IMR-90 (cell line): ENCODE data around the gene MAMLD1. TPM values are rescaled to one million over a fixed set of nuclear protein-coding genes. Genes with fewer than 3 reads are reported as not detected.

Experiments
- ATAC-seq: fragments of 200-7000 bp; cut with Tn5 transposase; 2 replicates; pipeline ENCODE4 v1.9.1; 2020; ENCODE audit warnings: low read depth, mild to moderate bottlenecking, moderate library complexity
- BruUV-seq: library from RNA; stranded (reverse); fragments of 400-500 nt; replicated peaks from 2 replicates; lab custom pipeline; 2021; lab: Mats Ljungman, UMichigan
- CTCF ChIA-PET: fragments of 300-600 bp; formaldehyde crosslinking; extraction: SDS; loops from one replicate; lab custom pipeline; 2021; ENCODE audit warnings: antibody characterized with exemption; lab: Yijun Ruan, JAX
- POLR2A ChIA-PET: fragments of 300-600 bp; sonication (Branson Sonifier 250); formaldehyde crosslinking; loops from one replicate; lab custom pipeline; 2022; ENCODE audit warnings: antibody characterized with exemption; ENCODE audit not compliant: unreplicated experiment; lab: Charles Lee
- DNase-seq: peaks from one replicate; pipeline ENCODE4 v3.0.0; 2013
- H2AFZ ChIP-seq: replicated peaks from 2 replicates; pipeline ENCODE3; 2013; ENCODE audit warnings: low read length, mild to moderate bottlenecking; ENCODE audit not compliant: poor library complexity
- H2AK5ac ChIP-seq: 2 replicates; pipeline ENCODE4 v1.6.1; 2013; ENCODE audit warnings: low read depth, low read length, inconsistent platforms
- H2AK9ac ChIP-seq: replicated peaks from 2 replicates; pipeline ENCODE3; 2013; ENCODE audit warnings: mild to moderate bottlenecking, low read depth, low read length, moderate library complexity; ENCODE audit not compliant: poor library complexity
- H2BK120ac ChIP-seq: 2 replicates; pipeline ENCODE4 v1.6.1; 2013; ENCODE audit warnings: low read depth, low read length, inconsistent platforms
- H2BK15ac ChIP-seq: 3 replicates; pipeline ENCODE4 v1.6.1; 2013; ENCODE audit warnings: low read depth, low read length, inconsistent platforms
- H2BK20ac ChIP-seq: 2 replicates; pipeline ENCODE4 v1.6.1; 2013; ENCODE audit warnings: low read depth, mild to moderate bottlenecking, inconsistent platforms, low read length, moderate library complexity
- H2BK5ac ChIP-seq: 2 replicates; pipeline ENCODE4 v1.6.1; 2013; ENCODE audit warnings: mild to moderate bottlenecking, low read depth, low read length, inconsistent platforms; ENCODE audit not compliant: poor library complexity, severe bottlenecking
- H3K14ac ChIP-seq: replicated peaks from 2 replicates; pipeline ENCODE4 v1.6.1; 2013; ENCODE audit warnings: low read depth, low read length, inconsistent platforms
- H3K18ac ChIP-seq: 2 replicates; pipeline ENCODE4 v1.6.1; 2013; ENCODE audit warnings: low read depth, low read length, control low read depth
- H3K23ac ChIP-seq: 2 replicates; pipeline ENCODE4 v1.6.1; 2013; ENCODE audit warnings: low read depth, low read length, inconsistent platforms
- H3K27ac ChIP-seq: 2 replicates; pipeline ENCODE4 v1.5.1; 2013; ENCODE audit warnings: mild to moderate bottlenecking, control low read depth, low read length; ENCODE audit not compliant: insufficient read depth
- H3K27me3 ChIP-seq: 2 replicates; pipeline ENCODE4 v1.6.1; 2013; ENCODE audit warnings: low read length; ENCODE audit not compliant: control insufficient read depth, insufficient read depth
- H3K36me3 ChIP-seq: 2 replicates; pipeline ENCODE4 v1.6.1; 2013; ENCODE audit warnings: low read length, mixed read lengths; ENCODE audit not compliant: control insufficient read depth, insufficient read depth
- H3K4ac ChIP-seq: 2 replicates; pipeline ENCODE4 v1.6.1; 2013; ENCODE audit warnings: low read depth, low read length, inconsistent platforms
- H3K4me1 ChIP-seq: 2 replicates; pipeline ENCODE4 v1.6.1; 2013; ENCODE audit warnings: low read length, mixed read lengths; ENCODE audit not compliant: control insufficient read depth, insufficient read depth
- H3K4me2 ChIP-seq: 2 replicates; pipeline ENCODE4 v1.6.1; 2013; ENCODE audit warnings: low read depth, mild to moderate bottlenecking, control low read depth, low read length, moderate library complexity
- H3K4me3 ChIP-seq: 2 replicates; pipeline ENCODE4 v1.5.1; 2013; ENCODE audit warnings: low read depth, mild to moderate bottlenecking, control low read depth, low read length, moderate library complexity; ENCODE audit not compliant: insufficient read depth
- H3K56ac ChIP-seq: 2 replicates; pipeline ENCODE4 v1.6.1; 2013; ENCODE audit warnings: low read length, inconsistent platforms; ENCODE audit not compliant: insufficient read depth; ENCODE audit errors: extremely low read depth
- H3K79me1 ChIP-seq, 2 experiments: 2 replicates each; pipeline ENCODE4 v1.6.1; 2013; ENCODE audit warnings: low read length in 2 of 2, inconsistent platforms in 1 of 2, low read depth in 1 of 2
- H3K9ac ChIP-seq: 2 replicates; pipeline ENCODE4 v1.6.1; 2013; ENCODE audit warnings: low read depth, low read length, control low read depth
- H3K9me1 ChIP-seq: 2 replicates; pipeline ENCODE4 v1.6.1; 2013; ENCODE audit warnings: low read length, inconsistent platforms; ENCODE audit not compliant: insufficient read depth
- H3K9me3 ChIP-seq: 2 replicates; pipeline ENCODE4 v1.6.1; 2013; ENCODE audit warnings: low read length; ENCODE audit not compliant: control insufficient read depth, insufficient read depth
- H4K20me1 ChIP-seq: 2 replicates; pipeline ENCODE4 v1.6.1; 2013; ENCODE audit warnings: low read length, inconsistent platforms; ENCODE audit not compliant: insufficient read depth
- H4K5ac ChIP-seq: 2 replicates; pipeline ENCODE4 v1.6.1; 2013; ENCODE audit warnings: mild to moderate bottlenecking, low read depth, low read length, control low read depth
- H4K8ac ChIP-seq, 2 experiments: 2 replicates each; pipeline ENCODE4 v1.6.1; 2013; ENCODE audit warnings: low read depth in 2 of 2, low read length in 2 of 2, control low read depth in 1 of 2, inconsistent platforms in 1 of 2
- H4K91ac ChIP-seq: 2 replicates; pipeline ENCODE4 v1.6.1; 2013; ENCODE audit warnings: low read depth, low read length, inconsistent platforms; ENCODE audit not compliant: insufficient read depth
- BHLHE40 ChIP-seq: fragments of 150-350 bp; IDR thresholded peaks from 2 replicates; pipeline ENCODE4 v1.6.1; 2016; ENCODE audit warnings: mild to moderate bottlenecking, low read depth, low read length
- CEBPB ChIP-seq: IDR thresholded peaks from 2 replicates; pipeline ENCODE4 v1.6.1; 2012; ENCODE audit warnings: low read depth, low read length, improper control_type of control experiment
- FOS ChIP-seq: fragments of 150-350 bp; IDR thresholded peaks from 2 replicates; pipeline ENCODE4 v1.6.1; 2016; ENCODE audit warnings: low read depth, low read length
- MAFK ChIP-seq: IDR thresholded peaks from 2 replicates; pipeline ENCODE4 v1.6.1; 2012; ENCODE audit warnings: low read depth, low read length, improper control_type of control experiment
- MAZ ChIP-seq: IDR thresholded peaks from 2 replicates; pipeline ENCODE4 v1.6.1; 2012; ENCODE audit warnings: low read depth, mild to moderate bottlenecking, low read length, improper control_type of control experiment, moderate library complexity, borderline replicate concordance
- MXI1 ChIP-seq: IDR thresholded peaks from 2 replicates; pipeline ENCODE4 v1.6.1; 2012; ENCODE audit warnings: low read depth, mild to moderate bottlenecking, low read length, moderate library complexity, borderline replicate concordance
- NFE2L2 ChIP-seq: fragments of 150-350 bp; IDR thresholded peaks from 2 replicates; pipeline ENCODE4 v1.6.1; 2016; ENCODE audit warnings: low read depth, mild to moderate bottlenecking, low read length
- POLR2A ChIP-seq: IDR thresholded peaks from 2 replicates; pipeline ENCODE4 v1.6.1; 2012; ENCODE audit warnings: mild to moderate bottlenecking, low read depth, low read length
- RAD21 ChIP-seq: IDR thresholded peaks from 2 replicates; pipeline ENCODE4 v1.6.1; 2012; ENCODE audit warnings: low read length, improper control_type of control experiment
- RCOR1 ChIP-seq: IDR thresholded peaks from 2 replicates; pipeline ENCODE4 v1.6.1; 2012; ENCODE audit warnings: mild to moderate bottlenecking, low read length, improper control_type of control experiment; ENCODE audit not compliant: insufficient replicate concordance
- RFX5 ChIP-seq: IDR thresholded peaks from 2 replicates; pipeline ENCODE4 v1.8.0; 2012; ENCODE audit warnings: low read depth, mild to moderate bottlenecking, low read length, moderate library complexity
- WGBS, 2 experiments: methylation state at CpG; one replicate each; pipeline versions ENCODE4 v1.1.5 to v1.1.7; 2013; ENCODE audit warnings: missing lambda C conversion rate in 2 of 2; ENCODE audit not compliant: insufficient read length in 1 of 2; ENCODE audit errors: extremely low coverage in 2 of 2; 5-methylcytosine and 5-hydroxymethylcytosine counted together
- dilution Hi-C: fragments of 300-500 bp; cut with HindIII; formaldehyde crosslinking; loops from one replicate; pipeline ENCODE4 v1.14.3; 2018; ENCODE audit warnings: low sequenced_read_pairs; ENCODE audit not compliant: unreplicated experiment
- in situ Hi-C: fragments of 300-500 bp; cut with MboI; formaldehyde crosslinking; loops from 3 replicates; pipeline ENCODE4 v1.14.3; 2019; ENCODE audit warnings: low sequenced_read_pairs, inconsistent platforms, mixed read lengths
- intact Hi-C: fragments of 100-400 bp; cut with micrococcal nuclease; formaldehyde crosslinking; loops from 2 replicates; pipeline ENCODE4 v1.10.0; 2022
- polyA plus RNA-seq, 3 experiments: library from polyadenylated mRNA; depleted of rRNA; stranded (reverse); fragments of >200 nt; gene quantifications; 2 replicates each; pipeline ENCODE4 v1.2.3, GENCODE V29; 2012; ENCODE audit warnings: low replicate concordance in 1 of 3
- total RNA-seq: library from RNA; depleted of rRNA; stranded (reverse); fragments of >200 nt; gene quantifications from 2 replicates; pipeline ENCODE4 v1.2.3, GENCODE V29; 2012
- TF ChIP-seq, protein P1 (sequence below): conservative IDR thresholded peaks from 2 replicates; pipeline ENCODE4 v1.5.1; 2012; ENCODE audit warnings: mild to moderate bottlenecking, low read depth, low read length, improper control_type of control experiment
- TF ChIP-seq, protein P2 (sequence below): fragments of 150-350 bp; IDR thresholded peaks from 2 replicates; pipeline ENCODE4 v1.6.1; 2016; ENCODE audit warnings: low read depth, mild to moderate bottlenecking, low read length, moderate library complexity, borderline replicate concordance

MAMLD1 gene
- total and polyA plus RNA-seq, 2 of the 4 experiments (the other 2 are of a cell fraction) = 1.4 to 11.0 TPM

DNA sequence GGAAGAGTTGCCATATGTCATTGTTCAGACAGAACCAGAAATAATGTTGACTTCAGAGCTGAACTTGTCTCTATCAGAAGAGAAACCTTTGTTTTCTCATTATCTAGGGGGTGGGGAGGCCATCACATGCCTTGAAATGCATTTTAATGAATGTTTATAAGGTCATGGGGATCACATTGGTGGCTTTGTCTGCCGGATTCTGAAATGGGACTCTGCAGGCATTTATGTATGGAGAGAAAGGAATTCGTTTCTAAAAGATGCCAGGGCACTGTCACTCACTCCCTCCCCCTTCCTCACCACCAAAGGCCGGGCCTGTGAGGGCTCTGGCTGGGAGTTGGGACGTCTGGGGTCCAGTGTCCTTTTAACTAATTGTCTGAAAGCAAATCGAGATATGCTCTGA lies 102.2 kb downstream of the MAMLD1 start:
- Histone ChIP-seq H2AK5ac (no peak overlapping the region), H4K91ac (no peak overlapping the region), H4K8ac (no peak overlapping the region), H2AFZ (no peak overlapping the region), H2AK9ac (no peak overlapping the region), H3K18ac (no peak overlapping the region), H3K23ac (no peak overlapping the region), H3K79me1 (peaks cover 0 to 4% of the 10 kb centered on the region in 2 experiments; a peak in 2 of 4 replicates), H3K9me1 (peaks cover 2% of the 10 kb centered on the region; the same call in 1 of the 2 replicates), H3K14ac (no peak overlapping the region), H4K20me1 (no peaks in the 10 kb centered on the region; the same call in 1 of the 2 replicates), H3K4ac (no peak overlapping the region), H2BK15ac (no peak overlapping the region), H3K27me3 (no peaks in the 10 kb centered on the region), H4K5ac (no peak overlapping the region), H3K56ac (no peak overlapping the region), H3K4me2 (no peak overlapping the region), H3K9me3 (no peaks in the 10 kb centered on the region), H3K4me1 (no peaks in the 10 kb centered on the region), H3K36me3 (peaks cover 2% of the 10 kb centered on the region; the same call in 1 of the 2 replicates), H2BK5ac (no peak overlapping the region), H3K9ac (no peak overlapping the region), H2BK120ac (no peak overlapping the region), H3K27ac (no peak overlapping the region), H2BK20ac (no peak overlapping the region), H3K4me3 (no peak overlapping the region)
- intact Hi-C loops (no loop called here), dilution Hi-C loops (no loop called here), in situ Hi-C loops (no loop called here)
- 38% methylated on average over 2 of the region's 5 CpGs; no CpG with 5 or more reads in 1 of the 2 experiments for WGBS, 2 experiments
- ATAC-seq (no peak), DNase-seq (no peak)
- BruUV-seq = no TSS peak
- POLR2A ChIA-PET = no interaction called here
- CTCF ChIA-PET = no interaction called here
- TF ChIP-seq, protein P1, sequence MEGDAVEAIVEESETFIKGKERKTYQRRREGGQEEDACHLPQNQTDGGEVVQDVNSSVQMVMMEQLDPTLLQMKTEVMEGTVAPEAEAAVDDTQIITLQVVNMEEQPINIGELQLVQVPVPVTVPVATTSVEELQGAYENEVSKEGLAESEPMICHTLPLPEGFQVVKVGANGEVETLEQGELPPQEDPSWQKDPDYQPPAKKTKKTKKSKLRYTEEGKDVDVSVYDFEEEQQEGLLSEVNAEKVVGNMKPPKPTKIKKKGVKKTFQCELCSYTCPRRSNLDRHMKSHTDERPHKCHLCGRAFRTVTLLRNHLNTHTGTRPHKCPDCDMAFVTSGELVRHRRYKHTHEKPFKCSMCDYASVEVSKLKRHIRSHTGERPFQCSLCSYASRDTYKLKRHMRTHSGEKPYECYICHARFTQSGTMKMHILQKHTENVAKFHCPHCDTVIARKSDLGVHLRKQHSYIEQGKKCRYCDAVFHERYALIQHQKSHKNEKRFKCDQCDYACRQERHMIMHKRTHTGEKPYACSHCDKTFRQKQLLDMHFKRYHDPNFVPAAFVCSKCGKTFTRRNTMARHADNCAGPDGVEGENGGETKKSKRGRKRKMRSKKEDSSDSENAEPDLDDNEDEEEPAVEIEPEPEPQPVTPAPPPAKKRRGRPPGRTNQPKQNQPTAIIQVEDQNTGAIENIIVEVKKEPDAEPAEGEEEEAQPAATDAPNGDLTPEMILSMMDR = no peak
- TF ChIP-seq CEBPB (no peak), MAFK (no peak), BHLHE40 (no peak), FOS (no peak), RCOR1 (no peak), NFE2L2 (no peak), MAZ (no peak), RAD21 (no peak), MXI1 (no peak), POLR2A (no peak), RFX5 (no peak)
- TF ChIP-seq, protein P2, sequence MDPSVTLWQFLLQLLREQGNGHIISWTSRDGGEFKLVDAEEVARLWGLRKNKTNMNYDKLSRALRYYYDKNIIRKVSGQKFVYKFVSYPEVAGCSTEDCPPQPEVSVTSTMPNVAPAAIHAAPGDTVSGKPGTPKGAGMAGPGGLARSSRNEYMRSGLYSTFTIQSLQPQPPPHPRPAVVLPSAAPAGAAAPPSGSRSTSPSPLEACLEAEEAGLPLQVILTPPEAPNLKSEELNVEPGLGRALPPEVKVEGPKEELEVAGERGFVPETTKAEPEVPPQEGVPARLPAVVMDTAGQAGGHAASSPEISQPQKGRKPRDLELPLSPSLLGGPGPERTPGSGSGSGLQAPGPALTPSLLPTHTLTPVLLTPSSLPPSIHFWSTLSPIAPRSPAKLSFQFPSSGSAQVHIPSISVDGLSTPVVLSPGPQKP = no peak
